K562 (cell line): ENCODE data around the gene ZNF787.
"Not testable (repeated sequence)": the region's sequence is repeated elsewhere in the genome, so short reads cannot be mapped to it uniquely, and the experiment has no call there.

Experiments
- CBFA2T3 ChIP-seq: fragments of 450-650 bp; IDR thresholded peaks from 2 replicates; pipeline ENCODE4 v1.6.1; 2017
- GABPA ChIP-seq: fragments of 200-800 bp; sonication (Bioruptor generic); conservative IDR thresholded peaks from 2 replicates; pipeline ENCODE4 v1.6.1; 2016; ENCODE audit warnings: low read depth, missing genetic modification characterization, missing compliant biosample characterization
- POLR2AphosphoS5 ChIP-seq: IDR thresholded peaks from 2 replicates; pipeline ENCODE4 v1.6.1; 2011; ENCODE audit warnings: mild to moderate bottlenecking, low read depth, low read length, moderate library complexity; ENCODE audit not compliant: control insufficient read depth, insufficient read depth
- RAD21 ChIP-seq, 2 experiments: fragments of 250-450 bp in 1 of 2; fragments of 450-650 bp in 1 of 2; sonication (Bioruptor Pico) in 1 of 2; formaldehyde crosslinking in 1 of 2; IDR thresholded peaks in 1 of 2; conservative IDR thresholded peaks in 1 of 2; 2 replicates each; pipeline versions ENCODE4 v1.4.0 to v1.8.0; 2020 to 2022; ENCODE audit warnings: mild to moderate bottlenecking in 2 of 2, moderate library complexity in 1 of 2

- TF ChIP-seq GABPA (tag); CBFA2T3; POLR2AphosphoS5; RAD21 (CRISPR knock-in tag; conservative IDR thresholded peaks at IDR 0.05 in 1 of 2, IDR thresholded peaks at IDR 0.05 in 1 of 2): not testable (repeated sequence)
Measured at GRCh38 chr19:56098237-56098636, 22.9 kb downstream of the ZNF787 start.
